Measurements from ENCODE around the gene CENPB. TPM values are rescaled to one million over a fixed set of nuclear protein-coding genes. Genes with fewer than 3 reads are reported as not detected.

CENPB gene
- total RNA-seq, 1 donor from 2014 or later, result 87.7 TPM

DNA sequence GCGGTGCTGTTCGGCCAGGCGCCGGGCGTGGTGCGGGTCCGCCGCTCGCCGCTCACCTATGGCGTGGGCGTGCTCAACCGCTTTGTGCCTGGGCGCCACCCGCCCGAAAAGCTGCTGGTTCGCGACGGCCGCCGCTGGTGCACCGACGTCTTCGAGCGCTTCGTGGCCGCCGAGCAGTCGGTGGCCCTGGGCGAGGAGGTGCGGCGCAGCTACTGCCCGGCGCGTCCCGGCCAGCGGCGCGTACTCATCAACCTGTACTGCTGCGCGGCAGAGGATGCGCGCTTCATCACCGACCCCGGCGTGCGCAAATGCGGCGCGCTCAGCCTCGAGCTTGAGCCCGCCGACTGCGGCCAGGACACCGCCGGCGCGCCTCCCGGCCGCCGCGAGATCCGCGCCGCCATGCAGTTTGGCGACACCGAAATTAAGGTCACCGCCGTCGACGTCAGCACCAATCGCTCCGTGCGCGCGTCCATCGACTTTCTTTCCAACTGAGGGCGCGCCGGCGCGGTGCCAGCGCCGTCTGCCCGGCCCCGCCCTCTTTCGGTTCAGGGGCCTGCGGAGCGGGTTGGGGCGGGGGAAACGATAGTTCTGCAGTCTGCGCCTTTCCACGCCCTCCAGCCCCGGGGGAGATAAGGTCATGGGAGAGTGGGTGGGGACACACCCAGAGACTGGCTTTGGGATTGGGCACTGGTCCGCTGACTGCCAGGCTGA is 34.7 kb downstream of the CENPB start:
- no peak for DNase-seq (ENCODE audit: extremely low spot score, unreplicated experiment)
- no peaks in the 10 kb centered on the region for H3K36me3 Mint-ChIP-seq (ENCODE audit: unreplicated experiment)
- H3K27me3 Mint-ChIP-seq (ENCODE audit: unreplicated experiment), result peaks cover 2% of the 10 kb centered on the region
- H3K4me3 Mint-ChIP-seq (ENCODE audit: unreplicated experiment), result peak overlapping the region; percentile 58
- H3K4me1 Mint-ChIP-seq (ENCODE audit: unreplicated experiment), result peaks cover 8% of the 10 kb centered on the region
- TF ChIP-seq, protein P1, sequence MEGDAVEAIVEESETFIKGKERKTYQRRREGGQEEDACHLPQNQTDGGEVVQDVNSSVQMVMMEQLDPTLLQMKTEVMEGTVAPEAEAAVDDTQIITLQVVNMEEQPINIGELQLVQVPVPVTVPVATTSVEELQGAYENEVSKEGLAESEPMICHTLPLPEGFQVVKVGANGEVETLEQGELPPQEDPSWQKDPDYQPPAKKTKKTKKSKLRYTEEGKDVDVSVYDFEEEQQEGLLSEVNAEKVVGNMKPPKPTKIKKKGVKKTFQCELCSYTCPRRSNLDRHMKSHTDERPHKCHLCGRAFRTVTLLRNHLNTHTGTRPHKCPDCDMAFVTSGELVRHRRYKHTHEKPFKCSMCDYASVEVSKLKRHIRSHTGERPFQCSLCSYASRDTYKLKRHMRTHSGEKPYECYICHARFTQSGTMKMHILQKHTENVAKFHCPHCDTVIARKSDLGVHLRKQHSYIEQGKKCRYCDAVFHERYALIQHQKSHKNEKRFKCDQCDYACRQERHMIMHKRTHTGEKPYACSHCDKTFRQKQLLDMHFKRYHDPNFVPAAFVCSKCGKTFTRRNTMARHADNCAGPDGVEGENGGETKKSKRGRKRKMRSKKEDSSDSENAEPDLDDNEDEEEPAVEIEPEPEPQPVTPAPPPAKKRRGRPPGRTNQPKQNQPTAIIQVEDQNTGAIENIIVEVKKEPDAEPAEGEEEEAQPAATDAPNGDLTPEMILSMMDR (IDR thresholded peaks at IDR 0.05), result no peak
- H3K27ac Mint-ChIP-seq (ENCODE audit: unreplicated experiment), result no peak overlapping the region
- H3K9me3 Mint-ChIP-seq (ENCODE audit: unreplicated experiment), result no peaks in the 10 kb centered on the region

DNA sequence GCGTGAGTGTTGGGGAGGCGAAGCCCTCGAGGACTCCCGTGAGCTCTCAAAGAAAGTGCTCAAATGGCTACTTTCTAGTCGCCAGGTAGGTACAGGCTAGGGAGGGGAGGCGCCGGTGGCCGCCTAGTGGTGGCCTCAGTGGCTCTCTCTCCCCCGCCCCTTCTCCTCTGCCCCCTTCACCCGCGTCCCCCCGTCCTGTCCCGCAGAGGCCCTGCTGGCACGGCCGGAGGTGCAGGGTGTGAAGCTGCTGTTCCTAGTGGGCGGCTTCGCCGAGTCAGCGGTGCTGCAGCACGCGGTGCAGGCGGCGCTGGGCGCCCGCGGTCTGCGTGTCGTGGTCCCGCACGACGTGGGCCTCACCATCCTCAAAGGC is 35.2 kb downstream of the CENPB start:
- no peaks in the 10 kb centered on the region for H3K9me3 Mint-ChIP-seq (ENCODE audit: unreplicated experiment)
- H3K27ac Mint-ChIP-seq (ENCODE audit: unreplicated experiment), result no peak overlapping the region
- peaks cover 8% of the 10 kb centered on the region for H3K4me1 Mint-ChIP-seq (ENCODE audit: unreplicated experiment)
- TF ChIP-seq, protein P1 (IDR thresholded peaks at IDR 0.05), result no peak
- no peak for DNase-seq (ENCODE audit: extremely low spot score, unreplicated experiment)
- H3K4me3 Mint-ChIP-seq (ENCODE audit: unreplicated experiment), result peak overlapping the region; percentile 18
- no peaks in the 10 kb centered on the region for H3K36me3 Mint-ChIP-seq (ENCODE audit: unreplicated experiment)
- peaks cover 2% of the 10 kb centered on the region for H3K27me3 Mint-ChIP-seq (ENCODE audit: unreplicated experiment)

DNA sequence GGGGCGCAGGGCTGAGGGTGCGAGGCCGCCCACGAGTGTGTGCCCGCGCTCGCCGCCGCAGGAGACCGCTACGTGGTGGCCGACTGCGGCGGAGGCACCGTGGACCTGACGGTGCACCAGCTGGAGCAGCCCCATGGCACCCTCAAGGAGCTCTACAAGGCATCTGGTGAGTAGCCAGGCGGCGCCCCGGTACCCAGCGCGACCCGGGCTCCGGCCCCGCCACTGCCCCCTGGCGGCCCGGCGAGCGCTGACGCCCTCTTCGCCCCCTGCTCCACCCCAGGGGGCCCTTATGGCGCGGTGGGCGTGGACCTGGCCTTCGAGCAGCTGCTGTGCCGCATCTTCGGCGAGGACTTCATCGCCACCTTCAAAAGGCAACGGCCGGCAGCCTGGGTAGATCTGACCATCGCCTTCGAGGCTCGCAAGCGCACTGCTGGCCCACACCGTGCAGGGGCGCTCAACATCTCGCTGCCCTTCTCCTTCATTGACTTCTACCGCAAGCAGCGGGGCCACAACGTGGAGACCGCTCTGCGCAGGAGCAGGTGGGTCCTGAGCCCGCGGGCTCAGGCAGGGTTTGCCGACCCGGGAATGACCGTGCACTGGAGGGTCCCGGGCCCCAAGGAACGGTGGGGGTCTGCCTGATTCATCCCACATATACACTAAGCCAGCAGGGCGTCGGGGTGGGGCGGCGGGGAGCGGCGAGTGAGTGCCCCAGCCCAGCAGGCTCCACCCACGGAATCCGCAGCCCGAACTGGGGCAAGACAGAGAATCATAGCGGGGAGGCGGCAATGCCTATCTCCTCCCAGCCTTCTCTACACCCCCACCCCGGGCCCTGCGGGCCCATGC is 36.6 kb downstream of the CENPB start:
- Mint-ChIP-seq H3K4me3 (ENCODE audit: unreplicated experiment) (peak overlapping the region; percentile 44), H3K27me3 (ENCODE audit: unreplicated experiment) (peaks cover 7% of the 10 kb centered on the region)
- TF ChIP-seq, protein P1 (IDR thresholded peaks at IDR 0.05), result peak; percentile 82

DNA sequence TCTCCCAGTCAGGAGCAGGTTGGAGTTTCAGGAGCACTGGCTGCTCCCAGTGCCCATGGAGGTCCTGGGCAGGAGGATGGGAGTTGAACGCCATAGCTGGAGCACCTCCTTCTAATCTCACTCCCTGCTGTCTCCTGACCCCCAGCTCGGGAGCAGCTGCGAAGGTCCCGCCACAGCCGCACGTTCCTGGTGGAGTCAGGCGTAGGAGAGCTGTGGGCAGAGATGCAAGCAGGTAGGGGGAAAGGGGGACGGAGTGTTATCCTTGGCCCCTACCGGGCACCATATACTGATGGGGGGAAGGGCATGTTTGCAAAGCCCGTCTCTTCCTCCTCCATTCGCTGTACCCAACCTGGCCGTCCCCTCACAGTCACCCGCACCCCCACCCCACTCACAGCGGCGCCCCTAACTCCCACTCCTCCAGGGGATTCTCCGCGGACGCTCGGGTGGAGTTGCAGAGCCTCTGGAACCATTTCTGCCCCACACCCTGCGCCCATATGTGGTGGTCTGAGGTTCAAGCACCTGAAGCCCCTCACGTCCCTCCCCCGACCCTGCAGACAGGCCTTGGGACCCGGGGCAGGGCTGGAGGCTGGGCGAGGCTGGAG is 37.4 kb downstream of the CENPB start:
- Mint-ChIP-seq H3K9me3 (ENCODE audit: unreplicated experiment) (no peaks in the 10 kb centered on the region), H3K4me1 (ENCODE audit: unreplicated experiment) (peaks cover 12% of the 10 kb centered on the region), H3K36me3 (ENCODE audit: unreplicated experiment) (no peaks in the 10 kb centered on the region), H3K4me3 (ENCODE audit: unreplicated experiment) (no peak overlapping the region), H3K27me3 (ENCODE audit: unreplicated experiment) (peaks cover 14% of the 10 kb centered on the region), H3K27ac (ENCODE audit: unreplicated experiment) (no peak overlapping the region)
- DNase-seq (ENCODE audit: extremely low spot score, unreplicated experiment), result no peak
- TF ChIP-seq, protein P1 (IDR thresholded peaks at IDR 0.05), result no peak

More for the DNA sequence above, 36.6 kb downstream of the CENPB start:
- H3K36me3 Mint-ChIP-seq (ENCODE audit: unreplicated experiment), result no peaks in the 10 kb centered on the region
- no peak overlapping the region for H3K27ac Mint-ChIP-seq (ENCODE audit: unreplicated experiment)
- DNase-seq (ENCODE audit: extremely low spot score, unreplicated experiment), result no peak
- H3K4me1 Mint-ChIP-seq (ENCODE audit: unreplicated experiment), result peaks cover 9% of the 10 kb centered on the region
- H3K9me3 Mint-ChIP-seq (ENCODE audit: unreplicated experiment), result no peaks in the 10 kb centered on the region

DNA sequence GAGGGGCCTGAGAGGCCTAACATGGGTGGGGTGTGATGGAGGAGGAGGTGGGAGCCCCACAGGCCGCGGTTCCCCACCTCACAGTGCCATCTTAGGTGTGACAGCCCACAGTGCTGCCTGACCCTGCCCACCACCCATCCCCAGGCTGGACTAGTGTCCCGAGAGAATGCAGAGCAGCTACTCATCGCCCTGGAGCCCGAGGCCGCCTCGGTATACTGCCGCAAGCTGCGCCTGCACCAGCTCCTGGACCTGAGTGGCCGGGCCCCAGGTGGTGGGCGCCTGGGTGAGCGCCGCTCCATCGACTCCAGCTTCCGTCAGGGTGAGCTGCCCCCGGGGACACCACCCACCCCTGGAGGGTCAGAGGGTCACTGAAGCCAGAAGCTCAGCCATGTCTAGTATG is 38.5 kb downstream of the CENPB start:
- Mint-ChIP-seq H3K27ac (ENCODE audit: unreplicated experiment) (no peak overlapping the region), H3K9me3 (ENCODE audit: unreplicated experiment) (no peaks in the 10 kb centered on the region), H3K4me3 (ENCODE audit: unreplicated experiment) (no peak overlapping the region), H3K27me3 (ENCODE audit: unreplicated experiment) (peaks cover 15% of the 10 kb centered on the region), H3K36me3 (ENCODE audit: unreplicated experiment) (no peaks in the 10 kb centered on the region), H3K4me1 (ENCODE audit: unreplicated experiment) (peaks cover 12% of the 10 kb centered on the region)
- DNase-seq (ENCODE audit: extremely low spot score, unreplicated experiment), result no peak
- TF ChIP-seq, protein P1 (IDR thresholded peaks at IDR 0.05), result no peak
